Measurements from ENCODE around the gene ADAMTS18.

Gene ADAMTS18

DNA sequence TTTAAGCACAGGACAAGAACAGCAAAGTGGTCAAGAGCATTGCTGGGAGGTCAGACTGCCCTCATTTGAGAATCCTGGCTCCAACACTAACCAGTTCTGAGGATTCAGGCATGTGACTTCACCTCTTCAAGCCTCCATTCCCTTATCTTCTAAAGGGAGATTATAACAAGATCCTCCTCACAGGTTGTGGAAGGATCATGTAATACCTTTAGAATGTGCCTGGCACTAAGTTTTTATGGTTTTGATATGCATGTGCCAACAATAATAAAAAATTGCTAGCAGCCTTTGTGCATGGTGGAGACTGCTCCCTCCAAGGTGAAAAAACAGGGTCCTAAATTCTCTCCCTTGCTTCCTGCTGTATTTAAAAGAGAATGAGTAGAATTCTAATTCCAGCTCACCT lies 36.0 kb upstream of the ADAMTS18 start:
- no peak for DNase-seq (ENCODE audit: low read depth in 1 of 2, low spot score in 1 of 2)
- TF ChIP-seq, protein P1, sequence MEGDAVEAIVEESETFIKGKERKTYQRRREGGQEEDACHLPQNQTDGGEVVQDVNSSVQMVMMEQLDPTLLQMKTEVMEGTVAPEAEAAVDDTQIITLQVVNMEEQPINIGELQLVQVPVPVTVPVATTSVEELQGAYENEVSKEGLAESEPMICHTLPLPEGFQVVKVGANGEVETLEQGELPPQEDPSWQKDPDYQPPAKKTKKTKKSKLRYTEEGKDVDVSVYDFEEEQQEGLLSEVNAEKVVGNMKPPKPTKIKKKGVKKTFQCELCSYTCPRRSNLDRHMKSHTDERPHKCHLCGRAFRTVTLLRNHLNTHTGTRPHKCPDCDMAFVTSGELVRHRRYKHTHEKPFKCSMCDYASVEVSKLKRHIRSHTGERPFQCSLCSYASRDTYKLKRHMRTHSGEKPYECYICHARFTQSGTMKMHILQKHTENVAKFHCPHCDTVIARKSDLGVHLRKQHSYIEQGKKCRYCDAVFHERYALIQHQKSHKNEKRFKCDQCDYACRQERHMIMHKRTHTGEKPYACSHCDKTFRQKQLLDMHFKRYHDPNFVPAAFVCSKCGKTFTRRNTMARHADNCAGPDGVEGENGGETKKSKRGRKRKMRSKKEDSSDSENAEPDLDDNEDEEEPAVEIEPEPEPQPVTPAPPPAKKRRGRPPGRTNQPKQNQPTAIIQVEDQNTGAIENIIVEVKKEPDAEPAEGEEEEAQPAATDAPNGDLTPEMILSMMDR (IDR thresholded peaks at IDR 0.05; ENCODE audit: insufficient read depth, low read length): no peak
- no peak for TF ChIP-seq POLR2AphosphoS5 (IDR thresholded peaks at IDR 0.05; ENCODE audit: low read depth)
- no peak for TF ChIP-seq GABPA (IDR thresholded peaks at IDR 0.05; ENCODE audit: low read depth)
- TF ChIP-seq, protein P2, sequence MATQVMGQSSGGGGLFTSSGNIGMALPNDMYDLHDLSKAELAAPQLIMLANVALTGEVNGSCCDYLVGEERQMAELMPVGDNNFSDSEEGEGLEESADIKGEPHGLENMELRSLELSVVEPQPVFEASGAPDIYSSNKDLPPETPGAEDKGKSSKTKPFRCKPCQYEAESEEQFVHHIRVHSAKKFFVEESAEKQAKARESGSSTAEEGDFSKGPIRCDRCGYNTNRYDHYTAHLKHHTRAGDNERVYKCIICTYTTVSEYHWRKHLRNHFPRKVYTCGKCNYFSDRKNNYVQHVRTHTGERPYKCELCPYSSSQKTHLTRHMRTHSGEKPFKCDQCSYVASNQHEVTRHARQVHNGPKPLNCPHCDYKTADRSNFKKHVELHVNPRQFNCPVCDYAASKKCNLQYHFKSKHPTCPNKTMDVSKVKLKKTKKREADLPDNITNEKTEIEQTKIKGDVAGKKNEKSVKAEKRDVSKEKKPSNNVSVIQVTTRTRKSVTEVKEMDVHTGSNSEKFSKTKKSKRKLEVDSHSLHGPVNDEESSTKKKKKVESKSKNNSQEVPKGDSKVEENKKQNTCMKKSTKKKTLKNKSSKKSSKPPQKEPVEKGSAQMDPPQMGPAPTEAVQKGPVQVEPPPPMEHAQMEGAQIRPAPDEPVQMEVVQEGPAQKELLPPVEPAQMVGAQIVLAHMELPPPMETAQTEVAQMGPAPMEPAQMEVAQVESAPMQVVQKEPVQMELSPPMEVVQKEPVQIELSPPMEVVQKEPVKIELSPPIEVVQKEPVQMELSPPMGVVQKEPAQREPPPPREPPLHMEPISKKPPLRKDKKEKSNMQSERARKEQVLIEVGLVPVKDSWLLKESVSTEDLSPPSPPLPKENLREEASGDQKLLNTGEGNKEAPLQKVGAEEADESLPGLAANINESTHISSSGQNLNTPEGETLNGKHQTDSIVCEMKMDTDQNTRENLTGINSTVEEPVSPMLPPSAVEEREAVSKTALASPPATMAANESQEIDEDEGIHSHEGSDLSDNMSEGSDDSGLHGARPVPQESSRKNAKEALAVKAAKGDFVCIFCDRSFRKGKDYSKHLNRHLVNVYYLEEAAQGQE (IDR thresholded peaks at IDR 0.05; ENCODE audit: insufficient replicate concordance, low read depth): no peak
- TF ChIP-seq SPI1 (IDR thresholded peaks at IDR 0.05; ENCODE audit: borderline replicate concordance, low read depth): no peak
- no peak overlapping the region for H3K27ac ChIP-seq (replicated peaks)
- H3K4me3 ChIP-seq (replicated peaks; ENCODE audit: insufficient read depth, low read length): no peak overlapping the region
- H3K27me3 ChIP-seq (ENCODE audit: insufficient read depth, poor library complexity, severe bottlenecking): no peaks in the 10 kb centered on the region

DNA sequence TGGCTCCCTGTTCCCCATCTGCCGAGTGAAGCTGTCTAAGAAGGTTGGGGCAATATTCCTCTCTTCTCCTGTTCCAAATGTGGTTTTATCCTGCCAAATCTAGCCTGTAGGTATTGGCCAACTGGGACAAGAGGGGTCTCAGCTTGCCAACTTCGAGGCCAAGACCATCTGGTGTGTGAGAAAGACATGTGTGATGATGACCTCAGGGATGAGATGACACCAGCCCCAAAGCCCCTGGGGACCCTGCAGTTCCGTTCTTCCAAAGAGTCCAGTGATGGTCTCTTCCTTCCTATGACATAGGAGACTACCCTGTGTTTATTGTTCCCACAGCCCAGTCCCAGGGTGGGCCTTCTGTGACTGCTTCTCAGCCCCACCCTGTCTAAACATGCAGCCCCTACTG lies 34.8 kb upstream of the ADAMTS18 start:
- no peak for DNase-seq (ENCODE audit: low read depth in 1 of 2, low spot score in 1 of 2)
- Histone ChIP-seq H3K4me3 (replicated peaks; ENCODE audit: insufficient read depth, low read length) (no peak overlapping the region), H3K27me3 (ENCODE audit: insufficient read depth, poor library complexity, severe bottlenecking) (no peaks in the 10 kb centered on the region), H3K27ac (replicated peaks) (no peak overlapping the region)
- TF ChIP-seq SPI1 (IDR thresholded peaks at IDR 0.05; ENCODE audit: borderline replicate concordance, low read depth): no peak
- no peak for TF ChIP-seq POLR2AphosphoS5 (IDR thresholded peaks at IDR 0.05; ENCODE audit: low read depth)
- TF ChIP-seq, protein P2 (IDR thresholded peaks at IDR 0.05; ENCODE audit: insufficient replicate concordance, low read depth): no peak
- TF ChIP-seq GABPA (IDR thresholded peaks at IDR 0.05; ENCODE audit: low read depth): no peak
- TF ChIP-seq, protein P1 (IDR thresholded peaks at IDR 0.05; ENCODE audit: insufficient read depth, low read length): no peak

DNA sequence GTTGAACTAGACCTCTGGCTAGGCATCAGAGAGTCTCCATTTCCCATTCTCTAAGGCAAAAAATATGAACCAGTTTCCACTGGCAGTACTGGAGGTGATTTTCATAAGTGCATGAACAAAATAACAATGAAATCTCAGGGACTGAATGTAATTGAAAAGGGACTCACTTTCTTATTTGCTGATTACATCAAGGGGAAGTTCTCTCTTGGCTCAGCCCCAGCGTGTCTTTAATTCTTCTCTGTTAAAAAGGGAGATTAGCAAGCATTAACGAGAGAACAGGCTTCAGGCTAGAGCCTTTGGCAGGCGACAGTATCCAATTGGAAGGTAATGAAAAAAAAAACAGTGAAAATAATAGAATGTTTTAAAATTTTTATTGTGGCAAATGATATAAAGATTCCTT lies 34.0 kb upstream of the ADAMTS18 start:
- H3K27me3 ChIP-seq (ENCODE audit: insufficient read depth, poor library complexity, severe bottlenecking): no peaks in the 10 kb centered on the region
- TF ChIP-seq, protein P1 (IDR thresholded peaks at IDR 0.05; ENCODE audit: insufficient read depth, low read length): no peak
- no peak for TF ChIP-seq POLR2AphosphoS5 (IDR thresholded peaks at IDR 0.05; ENCODE audit: low read depth)
- TF ChIP-seq GABPA (IDR thresholded peaks at IDR 0.05; ENCODE audit: low read depth): no peak
- TF ChIP-seq, protein P2 (IDR thresholded peaks at IDR 0.05; ENCODE audit: insufficient replicate concordance, low read depth): no peak
- TF ChIP-seq SPI1 (IDR thresholded peaks at IDR 0.05; ENCODE audit: borderline replicate concordance, low read depth): no peak
- DNase-seq (ENCODE audit: low read depth in 1 of 2, low spot score in 1 of 2): no peak
- no peak overlapping the region for H3K4me3 ChIP-seq (replicated peaks; ENCODE audit: insufficient read depth, low read length)
- H3K27ac ChIP-seq (replicated peaks): no peak overlapping the region
